NCI-H128 (cell line): ENCODE measurements around the gene PICALM.

ENCODE experiments used
- DNase-seq: peaks from one replicate; lab custom pipeline; 2025; ENCODE audit not compliant: unreplicated experiment; lab: John Stamatoyannopoulos, UW

PICALM gene

DNA sequence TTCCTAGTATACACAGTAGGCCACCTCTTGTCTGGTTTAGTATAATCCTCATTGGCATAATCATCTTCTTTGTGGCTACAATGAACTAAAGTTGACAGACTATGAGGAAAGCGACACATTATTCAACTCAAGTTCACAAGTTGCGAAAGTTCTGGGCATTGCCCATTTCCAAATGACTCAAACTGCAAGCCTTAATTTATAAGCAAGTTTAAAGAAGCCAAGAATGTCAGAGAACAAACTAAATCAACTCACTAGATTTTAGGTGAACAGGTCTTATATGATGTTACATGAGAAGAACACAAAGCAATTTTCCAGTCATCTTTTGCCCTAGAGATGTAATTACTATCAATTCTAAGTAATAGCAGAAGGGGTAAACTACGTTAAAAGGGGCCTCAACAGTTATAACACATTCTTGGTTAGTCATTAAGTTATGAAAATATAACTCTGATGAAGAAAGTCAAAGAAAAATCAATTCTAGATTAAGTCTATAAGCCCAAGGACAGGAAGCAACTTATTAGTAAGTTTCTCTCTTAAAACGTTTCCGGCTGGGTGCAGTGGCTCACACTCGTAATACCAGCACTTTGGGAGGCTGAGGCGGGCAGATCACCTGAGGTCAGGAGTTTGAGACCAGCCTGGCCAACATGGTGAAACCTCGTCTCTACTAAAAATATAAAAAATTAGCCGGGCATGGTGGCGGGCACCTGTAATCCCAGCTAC is 21.5 kb downstream of the PICALM start:
- no peak for DNase-seq

DNA sequence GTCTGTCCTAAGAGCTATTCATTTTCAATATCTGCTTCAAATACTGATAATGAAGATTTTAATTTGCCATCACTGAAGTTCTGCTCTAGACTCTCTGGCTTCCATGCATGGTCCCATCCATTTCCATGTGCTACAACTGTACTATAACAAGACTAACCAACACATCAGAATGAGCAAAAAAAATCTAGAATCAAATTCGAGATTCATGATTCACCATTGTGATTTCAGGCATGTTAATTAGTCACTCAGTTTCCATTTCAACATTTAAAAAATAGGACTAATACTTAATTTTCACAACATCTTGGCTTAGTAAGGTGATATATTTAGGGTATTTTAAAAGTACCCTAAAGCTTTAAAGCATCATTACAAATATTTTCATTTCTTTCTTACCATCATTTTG is 22.8 kb downstream of the PICALM start:
- no peak for DNase-seq

DNA sequence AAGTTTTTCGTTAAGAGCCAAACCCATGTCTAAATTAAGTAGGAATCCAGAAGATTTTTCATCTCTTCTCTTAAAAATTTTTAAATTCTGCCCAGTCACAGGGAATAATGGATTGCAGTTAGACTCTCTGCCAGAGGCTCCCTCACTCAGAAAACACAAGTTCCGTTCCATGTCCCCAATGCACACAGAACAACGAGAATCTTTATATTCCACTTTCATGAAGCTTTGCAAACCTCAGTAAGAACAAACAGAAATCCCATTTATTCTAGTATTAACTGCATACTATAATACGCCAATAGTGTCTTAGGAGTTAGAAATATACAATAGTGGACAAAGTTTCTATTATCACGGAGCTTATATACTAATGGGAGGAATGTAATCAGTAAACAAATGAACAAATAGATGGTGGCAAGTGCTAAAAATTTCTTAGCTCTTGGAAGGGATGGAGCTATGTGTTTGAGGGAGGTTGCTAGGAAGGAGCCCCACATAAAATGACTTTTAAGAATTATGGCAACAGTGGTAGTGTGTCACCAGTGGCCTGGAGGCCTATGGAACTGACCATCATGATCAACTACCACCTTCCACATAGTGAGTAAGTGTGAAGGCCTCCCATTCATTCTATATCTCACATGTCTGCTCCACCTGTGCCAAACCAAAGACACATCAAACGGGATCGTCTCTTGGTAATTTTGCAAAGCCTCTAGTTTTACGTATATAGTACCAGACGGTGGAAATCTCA is 24.9 kb downstream of the PICALM start:
- no peak for DNase-seq

DNA sequence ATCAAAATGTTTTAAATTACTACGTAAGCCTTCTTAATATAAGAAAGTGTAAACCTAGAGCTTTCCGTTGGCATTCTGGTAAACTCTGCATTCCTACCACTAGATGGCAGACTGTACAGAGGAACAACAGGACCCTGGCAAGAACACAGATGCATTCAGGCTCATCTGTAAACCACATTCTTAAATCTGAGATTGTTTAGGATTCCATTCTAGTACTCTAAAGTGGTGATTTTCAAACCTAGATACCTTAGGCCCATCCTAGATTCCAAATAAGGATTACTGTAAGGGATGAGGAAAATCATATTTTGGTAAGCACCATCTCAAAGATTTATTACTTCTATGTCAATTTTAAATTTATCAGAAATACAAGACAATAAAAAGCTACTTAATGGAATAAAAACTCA is 26.9 kb downstream of the PICALM start:
- peak; percentile 59 for DNase-seq

DNA sequence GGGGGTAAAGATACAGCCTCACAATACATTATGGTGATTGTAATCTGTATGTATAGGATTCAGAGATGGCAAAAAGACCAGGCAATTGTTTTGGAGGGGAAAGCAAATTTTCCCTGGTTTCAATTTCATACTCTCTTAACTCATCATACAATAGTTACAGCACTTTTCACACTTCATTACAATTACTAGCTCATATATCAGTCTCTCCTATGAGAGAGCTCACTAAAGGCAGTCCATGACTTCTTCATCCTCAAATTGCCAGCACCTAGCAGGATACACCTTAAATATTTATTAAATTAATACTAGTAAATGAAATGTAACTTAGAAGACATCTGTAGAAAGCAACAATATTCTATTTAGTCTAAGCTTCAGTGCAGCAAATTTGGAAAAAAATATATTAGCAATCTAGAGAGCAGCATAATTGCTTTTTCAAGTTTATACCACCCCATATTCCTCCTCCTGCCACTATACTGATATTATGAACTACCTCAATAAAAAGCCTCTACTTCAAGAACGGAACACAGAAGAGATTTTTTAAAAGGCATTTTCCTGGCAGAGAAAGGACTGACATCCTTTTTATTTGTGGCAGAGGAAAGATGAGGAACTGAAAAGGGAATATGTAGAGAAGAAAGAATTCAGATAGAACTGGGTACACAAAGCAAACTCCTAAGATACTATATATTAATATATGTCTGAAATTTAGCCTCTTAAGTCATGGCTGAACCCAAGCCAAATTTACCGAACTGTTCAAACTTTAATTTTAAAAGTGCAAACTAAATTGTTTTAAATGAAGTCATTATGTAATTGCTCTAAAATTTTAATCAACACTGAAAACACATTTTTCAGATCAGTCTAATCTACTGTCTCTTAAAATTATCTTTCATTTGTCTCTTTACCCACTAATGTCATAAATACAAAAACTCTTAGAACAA is 27.7 kb downstream of the PICALM start:
- no peak for DNase-seq

DNA sequence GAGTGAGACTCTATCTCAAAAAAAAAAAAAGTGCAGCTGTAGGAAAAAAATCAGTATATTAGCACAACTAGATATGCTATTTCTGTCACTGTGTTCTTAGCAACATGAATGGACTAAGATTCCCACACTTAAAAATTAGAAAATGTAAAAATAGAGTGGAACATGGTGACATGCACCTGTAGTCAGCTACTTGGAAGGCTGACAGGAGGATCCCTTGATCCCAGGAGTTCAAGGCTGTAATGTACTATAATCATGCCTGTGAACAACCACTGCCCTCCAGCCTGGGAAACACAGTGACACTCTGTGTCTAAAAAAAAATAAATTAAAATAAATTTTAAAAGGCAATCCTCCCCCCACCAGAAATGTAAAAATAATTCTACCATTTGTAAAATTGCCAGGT is 29.8 kb downstream of the PICALM start:
- DNase-seq, result no peak

DNA sequence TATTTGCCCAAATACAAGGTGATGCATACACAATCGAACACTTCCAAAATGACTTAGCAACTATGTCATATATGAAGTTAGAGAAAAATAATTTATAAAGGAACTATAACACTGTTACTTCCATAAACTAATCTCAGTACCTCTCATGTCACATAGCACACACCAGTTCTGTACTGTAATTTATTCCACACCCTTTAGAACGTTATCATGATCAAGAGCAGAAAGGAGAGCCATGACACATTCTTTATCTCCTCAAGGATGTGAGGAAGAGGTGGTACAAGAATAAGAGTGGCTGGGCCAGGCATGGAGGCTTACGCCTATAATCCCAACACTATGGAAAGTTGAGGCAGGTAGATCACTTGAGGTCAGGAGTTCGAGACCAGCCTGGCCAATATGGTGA is 31.1 kb downstream of the PICALM start:
- no peak for DNase-seq

DNA sequence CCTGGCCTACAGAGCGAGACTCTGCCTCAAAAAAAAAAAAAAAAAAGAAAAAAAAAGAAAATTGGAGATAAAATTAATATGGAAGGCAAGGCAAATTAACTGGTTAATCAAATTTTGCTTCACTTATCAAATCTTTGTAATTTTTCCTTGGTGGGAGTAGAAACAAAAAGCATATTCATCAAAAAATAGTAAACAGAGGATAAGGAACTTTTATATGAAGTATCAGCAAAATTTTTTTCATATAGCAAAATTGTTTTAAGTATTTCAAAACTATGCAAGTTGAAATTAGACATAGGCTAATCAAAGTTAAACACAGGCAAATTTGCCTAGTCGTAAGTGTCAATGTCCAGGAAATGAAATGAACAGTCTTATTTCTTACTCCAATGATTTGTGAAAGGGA is 33.0 kb downstream of the PICALM start:
- no peak for DNase-seq

DNA sequence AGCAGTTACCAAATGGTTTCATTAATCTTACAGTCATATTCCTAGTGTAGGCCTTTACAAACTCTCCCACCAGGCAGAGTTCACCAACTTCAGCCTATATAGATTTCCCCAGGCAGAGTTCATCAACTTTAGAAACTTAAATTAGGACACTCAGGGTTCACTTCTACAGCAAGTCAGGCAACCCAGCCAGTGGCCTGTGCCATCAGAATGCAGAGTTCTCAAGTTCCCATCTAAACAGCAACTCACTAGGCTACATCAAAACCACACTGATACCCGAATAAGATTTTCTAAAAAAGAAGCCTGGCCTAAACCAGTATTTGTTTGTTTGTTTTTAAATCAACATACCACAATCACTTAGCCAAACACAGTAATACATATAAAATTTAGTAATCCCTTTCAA is 33.7 kb downstream of the PICALM start:
- DNase-seq, result no peak

DNA sequence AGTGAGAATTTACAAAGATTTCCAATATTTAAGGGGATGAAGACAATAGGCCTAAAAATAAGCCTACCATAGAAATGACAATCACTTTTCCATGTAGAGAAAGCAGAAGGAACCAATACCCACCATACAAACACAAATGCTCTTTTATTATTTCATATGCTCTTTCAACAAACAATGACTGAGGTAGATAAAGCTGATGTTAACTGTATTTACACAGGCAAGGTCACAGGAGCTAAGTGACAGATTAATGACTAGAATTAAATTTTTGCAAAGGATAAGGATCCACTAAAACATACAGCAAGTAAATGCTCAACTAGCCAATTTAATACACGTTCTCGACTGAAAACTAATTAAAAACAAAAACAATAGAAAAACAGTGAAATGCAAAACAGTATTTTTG is 34.2 kb downstream of the PICALM start:
- no peak for DNase-seq

DNA sequence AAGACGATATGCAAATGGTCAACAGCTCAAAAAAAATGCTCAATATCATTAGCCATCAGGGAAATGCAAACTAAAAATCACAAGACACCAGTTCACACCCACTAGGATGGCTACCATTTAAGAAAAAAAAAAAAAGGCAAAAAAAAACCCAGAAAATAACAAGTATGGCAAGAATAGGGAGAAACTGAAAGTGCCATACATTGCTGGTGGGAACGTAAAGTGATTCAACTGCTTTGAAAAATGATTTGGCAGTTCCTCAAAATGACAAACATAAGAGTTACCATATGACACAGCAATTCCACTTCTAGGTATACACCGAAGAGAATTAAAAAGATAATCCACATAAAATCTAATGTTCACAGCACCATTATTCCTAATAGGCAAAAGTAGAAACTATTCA is 47.5 kb downstream of the PICALM start:
- DNase-seq, result no peak

DNA sequence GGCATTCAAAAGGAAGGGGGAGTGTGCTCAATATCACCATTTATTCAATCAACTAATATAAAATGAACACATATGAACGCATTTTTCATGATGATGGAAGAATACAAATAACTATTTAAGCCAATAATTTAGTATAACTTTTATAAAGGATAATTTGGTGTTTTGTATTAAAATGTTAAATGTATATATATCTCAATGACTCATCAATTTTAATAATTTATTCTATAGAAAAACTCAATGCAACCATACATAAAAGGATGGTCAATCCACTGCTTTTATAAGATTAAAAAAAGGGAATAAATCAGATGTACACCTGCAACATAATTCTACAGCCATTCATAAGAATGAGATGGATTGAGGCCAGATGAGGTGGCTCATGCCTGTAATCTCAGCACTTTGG is 50.6 kb downstream of the PICALM start:
- DNase-seq, result no peak

DNA sequence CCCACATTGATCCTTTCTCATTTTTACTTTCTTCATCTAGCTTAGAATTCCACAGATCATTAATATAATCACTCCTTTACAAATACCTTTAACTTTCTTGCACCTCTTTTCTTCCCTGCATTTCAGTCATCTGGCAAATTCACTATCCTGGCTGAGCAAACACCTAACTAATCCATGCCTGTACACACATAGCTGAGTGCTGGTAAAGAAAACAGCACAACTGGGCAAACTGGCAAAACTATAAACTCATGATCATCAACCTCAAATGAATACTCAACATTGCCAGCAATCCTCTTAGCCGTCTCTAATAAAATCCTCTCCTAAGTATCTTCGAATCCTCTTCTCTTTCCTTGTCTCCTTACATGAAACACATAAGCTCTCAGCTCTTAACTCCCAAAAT is 52.4 kb downstream of the PICALM start:
- DNase-seq, result no peak

DNA sequence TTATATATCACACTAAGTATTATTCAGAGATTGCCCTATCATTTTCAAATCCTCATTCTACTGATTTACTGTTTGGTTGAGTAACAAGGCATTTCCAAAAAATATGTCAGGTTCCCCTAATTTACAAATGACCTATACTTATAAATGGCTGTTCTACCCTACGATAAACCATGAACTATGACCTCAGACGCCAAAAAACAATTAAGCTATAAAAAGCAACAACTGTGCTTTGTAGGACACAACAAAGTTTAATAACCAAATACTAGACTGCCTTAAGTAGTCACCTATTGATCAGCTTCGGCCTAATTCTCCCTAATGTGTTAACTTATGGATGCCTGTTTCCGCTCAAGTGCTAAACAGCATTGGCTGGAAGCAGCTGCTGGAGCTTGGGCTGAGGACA is 53.2 kb downstream of the PICALM start:
- DNase-seq, result no peak

DNA sequence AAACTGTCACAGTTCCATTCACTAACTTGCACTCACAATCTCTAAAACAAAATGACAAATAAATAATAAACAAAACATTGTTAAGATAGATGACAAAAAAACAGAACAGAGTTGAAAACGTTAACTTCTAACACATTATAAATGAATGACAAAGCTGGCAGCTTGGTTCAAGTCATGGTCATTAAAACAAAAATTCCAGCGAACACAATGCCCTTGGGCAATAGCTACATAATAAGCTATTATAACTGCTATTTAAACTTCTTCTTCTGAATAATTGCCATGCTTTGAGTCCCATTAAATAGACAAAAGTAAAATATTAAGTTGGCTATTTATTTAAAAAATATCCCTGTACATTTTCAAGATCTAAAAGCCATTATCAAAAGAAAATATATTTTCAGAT is 54.7 kb downstream of the PICALM start:
- no peak for DNase-seq

DNA sequence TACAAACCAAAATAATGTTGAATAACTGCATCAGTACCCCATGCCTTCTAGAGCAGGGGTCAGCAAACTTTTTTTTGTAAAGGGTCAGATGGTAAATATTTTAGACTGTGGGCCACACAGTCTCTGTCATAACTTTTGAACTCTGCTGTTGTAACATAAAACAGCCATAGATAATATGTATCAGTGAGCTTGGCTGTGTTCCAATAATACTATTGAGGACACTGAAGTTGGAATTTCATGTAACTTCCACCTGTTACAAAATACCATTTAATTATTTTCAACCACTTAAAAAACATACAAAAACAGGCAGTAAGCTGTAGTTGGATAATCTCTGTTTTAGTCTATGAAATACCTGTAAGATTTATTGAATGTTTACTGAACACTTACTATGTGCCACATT is 55.2 kb downstream of the PICALM start:
- no peak for DNase-seq

DNA sequence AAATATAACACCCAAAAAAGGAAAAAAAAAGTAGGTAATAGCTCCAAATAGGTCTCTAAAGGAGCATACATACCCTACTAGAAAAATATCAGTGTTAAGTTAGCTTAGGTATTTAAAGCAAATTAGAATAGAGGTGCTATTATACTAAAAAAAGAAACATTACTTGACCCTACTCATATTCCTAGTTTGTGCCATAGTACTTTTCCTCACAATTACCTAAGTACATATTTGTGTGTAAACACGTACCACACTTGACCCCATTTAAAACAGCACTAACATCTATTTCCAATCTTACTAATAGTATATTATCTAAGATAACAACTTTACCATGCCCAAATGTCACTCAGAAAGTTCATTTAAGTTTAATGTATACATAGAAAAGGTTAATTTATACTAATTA is 57.7 kb downstream of the PICALM start:
- DNase-seq, result no peak

DNA sequence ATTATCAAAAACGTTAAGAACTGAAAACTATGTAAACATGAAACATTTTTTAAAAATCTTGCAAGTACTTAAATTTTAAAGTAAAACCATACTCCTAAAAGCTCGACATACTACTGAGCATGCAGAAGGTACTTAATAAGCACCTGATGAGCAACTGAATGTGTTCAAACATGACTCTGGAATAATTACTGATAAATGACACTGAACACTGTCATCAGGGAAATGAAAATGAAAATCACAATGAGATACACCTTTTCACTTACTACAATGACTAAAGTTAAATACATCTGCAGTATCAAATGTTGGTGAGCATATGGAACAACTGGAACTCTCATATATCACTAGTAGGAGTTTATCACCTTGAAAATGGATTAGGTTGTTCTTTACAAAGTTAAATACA is 65.2 kb downstream of the PICALM start:
- no peak for DNase-seq

DNA sequence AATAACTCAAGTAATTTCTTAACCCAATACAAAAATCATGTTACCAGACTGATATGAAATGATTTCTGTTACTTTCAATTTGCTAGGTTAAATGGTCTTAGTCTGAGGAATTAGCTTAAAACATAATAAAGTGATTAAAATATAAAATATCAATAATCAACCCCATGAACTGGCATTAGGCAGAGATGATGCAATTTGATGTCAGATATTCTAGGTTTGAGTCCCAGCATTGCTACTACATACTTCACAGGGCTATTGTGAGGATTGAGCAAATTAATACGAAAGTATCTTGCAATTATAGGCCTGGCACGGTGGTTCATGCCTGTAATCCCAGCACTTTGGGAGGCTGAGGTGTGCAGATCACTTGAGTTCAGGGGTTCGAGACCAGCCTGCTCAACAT is 66.5 kb downstream of the PICALM start:
- no peak for DNase-seq

DNA sequence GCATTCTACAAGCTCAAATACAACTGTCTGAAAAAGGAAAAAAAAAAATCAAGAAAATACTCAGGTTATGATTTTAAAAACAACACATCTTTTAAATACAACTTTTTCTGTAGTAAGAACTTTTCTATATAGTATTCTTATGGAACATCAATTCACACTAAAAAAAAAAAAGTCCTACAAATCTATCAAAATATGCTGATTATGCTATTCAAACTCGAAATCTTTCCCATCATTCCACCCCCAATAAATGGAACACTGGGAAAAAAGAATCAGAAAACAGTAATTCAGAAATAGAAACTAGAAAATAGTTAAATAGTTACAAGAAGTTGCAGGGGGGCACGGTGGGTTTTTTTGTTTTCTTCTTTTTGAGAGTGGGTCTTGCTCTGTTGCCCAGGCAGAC is 77.4 kb downstream of the PICALM start:
- no peak for DNase-seq

DNA sequence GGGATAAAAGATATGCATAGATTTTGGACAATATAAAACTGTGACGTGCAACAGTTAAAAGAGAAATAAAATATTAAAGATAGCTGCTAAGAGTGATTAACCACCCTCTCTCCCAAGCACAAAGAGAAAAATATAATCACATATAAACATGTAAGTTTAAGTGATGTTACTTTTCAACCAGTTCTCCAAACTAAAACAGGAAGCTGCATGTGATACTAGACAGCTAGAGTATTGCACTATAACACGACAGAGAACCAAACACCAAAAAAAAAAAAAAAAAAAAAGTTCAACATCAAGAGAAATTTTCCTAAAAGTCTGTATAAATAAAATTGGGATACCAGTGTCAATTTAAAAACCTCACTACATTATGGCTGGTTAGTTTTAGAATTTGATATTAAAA is 79.1 kb downstream of the PICALM start:
- DNase-seq, result no peak

DNA sequence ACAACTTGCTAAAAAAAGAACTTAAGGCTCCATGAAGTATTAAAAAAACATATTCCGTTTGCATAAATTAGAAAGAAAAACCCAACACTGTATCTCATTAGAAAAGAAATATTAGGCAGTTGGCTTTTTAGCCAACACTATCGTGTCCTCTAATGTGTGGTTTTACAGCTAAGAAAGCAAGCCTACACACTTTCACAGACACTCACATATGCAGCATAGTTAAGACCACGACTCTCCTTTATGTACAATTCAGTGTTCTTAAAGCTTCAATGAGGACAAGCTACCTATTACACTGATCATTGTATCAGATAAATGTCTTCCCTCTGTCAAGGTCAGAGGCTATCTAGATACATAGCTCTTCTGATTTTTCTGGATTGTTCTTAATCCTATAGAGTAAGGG is 80.1 kb downstream of the PICALM start:
- DNase-seq, result no peak
